NCI-H2196 (cell line): ENCODE data around the gene CHIC1.

Experiments used
- DNase-seq: peaks from one replicate; lab custom pipeline; 2025; ENCODE audit not compliant: unreplicated experiment; lab: John Stamatoyannopoulos, UW

CHIC1 gene

GRCh38 chrX:73728602-73729001, 165.6 kb downstream of the CHIC1 start:
- DNase-seq, result no peak
